ENCODE data around the gene ARHGAP22.

Gene ARHGAP22

DNA sequence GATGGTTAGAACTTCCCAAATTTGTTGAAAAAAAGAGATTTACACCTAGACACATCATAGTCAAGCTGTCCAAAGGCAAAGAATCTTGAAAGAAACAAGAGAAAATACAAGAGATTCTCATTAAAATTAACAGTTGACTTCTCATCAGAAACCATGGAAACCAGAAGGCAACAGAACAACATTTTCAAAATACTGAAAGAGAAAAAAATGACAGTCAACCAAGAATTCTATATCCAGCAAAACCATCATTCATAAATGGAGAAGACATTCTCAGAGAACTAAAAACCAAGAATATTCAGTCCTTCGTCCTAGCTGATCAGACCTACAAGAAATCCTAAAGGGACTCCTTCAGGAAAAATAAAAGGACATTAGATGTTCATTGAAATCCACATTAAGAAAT, 90.6 kb downstream of the ARHGAP22 start:
- H3K27me3 ChIP-seq, result no peaks in the 10 kb centered on the region
- no peak overlapping the region for H3K27ac ChIP-seq
- no peak for DNase-seq
- H3K4me3 ChIP-seq, result no peak overlapping the region
- H3K9me3 ChIP-seq, result peaks cover 0 to 8% (median 3%) of the 10 kb centered on the region in 3 donors
- no peaks in the 10 kb centered on the region for H3K36me3 ChIP-seq
- TF ChIP-seq, protein P1, sequence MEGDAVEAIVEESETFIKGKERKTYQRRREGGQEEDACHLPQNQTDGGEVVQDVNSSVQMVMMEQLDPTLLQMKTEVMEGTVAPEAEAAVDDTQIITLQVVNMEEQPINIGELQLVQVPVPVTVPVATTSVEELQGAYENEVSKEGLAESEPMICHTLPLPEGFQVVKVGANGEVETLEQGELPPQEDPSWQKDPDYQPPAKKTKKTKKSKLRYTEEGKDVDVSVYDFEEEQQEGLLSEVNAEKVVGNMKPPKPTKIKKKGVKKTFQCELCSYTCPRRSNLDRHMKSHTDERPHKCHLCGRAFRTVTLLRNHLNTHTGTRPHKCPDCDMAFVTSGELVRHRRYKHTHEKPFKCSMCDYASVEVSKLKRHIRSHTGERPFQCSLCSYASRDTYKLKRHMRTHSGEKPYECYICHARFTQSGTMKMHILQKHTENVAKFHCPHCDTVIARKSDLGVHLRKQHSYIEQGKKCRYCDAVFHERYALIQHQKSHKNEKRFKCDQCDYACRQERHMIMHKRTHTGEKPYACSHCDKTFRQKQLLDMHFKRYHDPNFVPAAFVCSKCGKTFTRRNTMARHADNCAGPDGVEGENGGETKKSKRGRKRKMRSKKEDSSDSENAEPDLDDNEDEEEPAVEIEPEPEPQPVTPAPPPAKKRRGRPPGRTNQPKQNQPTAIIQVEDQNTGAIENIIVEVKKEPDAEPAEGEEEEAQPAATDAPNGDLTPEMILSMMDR (IDR thresholded peaks at IDR 0.05), result no peak
- intact Hi-C loops (cut with DNase I; ENCODE audit: low total_unique reads), result no loop called here
- no peaks in the 10 kb centered on the region for H3K4me1 ChIP-seq

DNA sequence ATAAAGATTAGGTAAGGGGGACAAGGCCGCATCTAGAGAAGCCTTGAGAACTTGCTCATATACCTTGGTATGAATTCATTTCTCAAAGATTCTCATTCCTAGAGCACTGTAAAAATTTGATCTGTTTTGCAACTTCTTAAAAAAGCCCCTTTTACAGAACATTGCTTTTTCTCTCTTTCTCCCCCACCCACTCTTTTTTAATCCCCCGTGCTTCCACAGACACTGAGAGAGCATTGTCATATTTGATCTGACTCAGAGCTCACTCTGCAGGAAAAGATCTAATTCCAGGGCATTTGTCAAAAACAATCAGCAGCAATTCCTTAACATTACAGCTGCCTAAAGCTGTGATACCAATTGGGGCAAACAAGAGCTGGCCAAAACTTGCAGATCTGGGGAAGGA, 92.0 kb downstream of the ARHGAP22 start:
- Histone ChIP-seq H3K36me3 (no peaks in the 10 kb centered on the region), H3K9me3 (peaks cover 0 to 8% (median 3%) of the 10 kb centered on the region in 3 donors), H3K27me3 (no peaks in the 10 kb centered on the region), H3K27ac (no peak overlapping the region), H3K4me1 (no peaks in the 10 kb centered on the region), H3K4me3 (no peak overlapping the region)
- TF ChIP-seq, protein P1 (IDR thresholded peaks at IDR 0.05), result no peak
- intact Hi-C loops (cut with DNase I; ENCODE audit: low total_unique reads), result no loop called here
- no peak for DNase-seq

DNA sequence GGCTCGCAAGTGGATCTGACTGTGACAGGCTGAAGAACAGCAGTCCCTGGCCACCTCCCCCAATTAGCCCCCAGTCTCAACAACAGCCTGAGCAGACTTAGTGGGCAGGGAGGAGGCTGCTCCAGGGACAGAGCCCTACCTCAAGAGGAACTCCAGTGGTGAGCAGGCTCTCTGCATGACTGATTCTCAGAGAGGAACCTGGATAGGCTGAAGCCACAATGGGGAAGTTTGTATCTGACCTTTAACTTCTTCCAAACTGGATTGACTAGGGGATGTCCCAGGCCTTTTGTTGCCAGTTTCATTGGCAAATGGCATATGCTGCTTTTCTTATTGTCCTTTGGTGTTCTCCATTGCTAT, 93.0 kb downstream of the ARHGAP22 start:
- H3K9me3 ChIP-seq, result peaks cover 0 to 8% (median 3%) of the 10 kb centered on the region in 3 donors
- no peak overlapping the region for H3K27ac ChIP-seq
- H3K36me3 ChIP-seq, result no peaks in the 10 kb centered on the region
- intact Hi-C loops (cut with DNase I; ENCODE audit: low total_unique reads), result no loop called here
- H3K4me1 ChIP-seq, result no peaks in the 10 kb centered on the region
- TF ChIP-seq, protein P1 (IDR thresholded peaks at IDR 0.05), result no peak
- H3K27me3 ChIP-seq, result no peaks in the 10 kb centered on the region
- H3K4me3 ChIP-seq, result no peak overlapping the region
- no peak for DNase-seq

DNA sequence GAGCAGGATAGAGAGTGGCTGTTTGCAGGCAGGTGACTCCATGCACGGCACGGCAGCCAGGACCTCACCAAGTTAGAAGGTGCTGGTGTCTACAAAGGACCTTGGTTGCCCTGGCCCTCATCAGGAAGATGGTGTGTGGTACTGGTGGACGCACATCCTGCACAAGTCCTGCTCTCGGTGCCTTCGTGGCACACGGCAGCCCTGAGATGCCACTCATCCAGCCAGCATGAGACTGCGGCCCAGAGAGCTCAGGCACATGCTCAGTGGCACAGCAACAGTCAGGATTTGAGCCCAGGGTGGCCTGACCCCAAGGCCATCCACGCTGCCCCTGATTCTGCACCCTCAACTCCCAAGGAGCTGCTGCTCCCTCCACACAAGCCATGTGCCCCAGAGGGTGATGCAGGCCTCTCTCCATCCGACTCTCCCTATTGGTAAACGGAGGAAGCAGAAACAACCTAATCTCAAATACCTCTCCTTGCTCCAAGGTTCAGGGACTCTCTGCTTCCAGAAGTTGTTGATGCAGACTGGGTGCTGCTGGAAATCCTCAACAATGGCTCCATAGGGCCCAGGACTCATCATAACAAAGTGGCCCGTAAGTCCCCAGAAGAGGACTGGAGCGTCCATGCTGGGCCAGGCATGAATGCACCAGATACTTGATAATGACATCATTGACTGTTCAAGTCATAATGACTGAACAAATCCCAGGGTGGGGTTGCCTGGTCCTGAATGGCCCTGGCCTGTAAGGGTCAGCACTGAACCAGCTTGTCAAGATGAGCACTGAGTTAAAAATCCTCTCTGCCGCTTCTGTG, 93.6 kb downstream of the ARHGAP22 start:
- TF ChIP-seq, protein P1 (IDR thresholded peaks at IDR 0.05), result no peak
- intact Hi-C loops (cut with DNase I; ENCODE audit: low total_unique reads), result no loop called here
- Histone ChIP-seq H3K27me3 (no peaks in the 10 kb centered on the region), H3K9me3 (peaks cover 0 to 8% (median 3%) of the 10 kb centered on the region in 3 donors), H3K4me3 (no peak overlapping the region), H3K36me3 (no peaks in the 10 kb centered on the region), H3K4me1 (no peaks in the 10 kb centered on the region), H3K27ac (no peak overlapping the region)
- DNase-seq, result no peak

DNA sequence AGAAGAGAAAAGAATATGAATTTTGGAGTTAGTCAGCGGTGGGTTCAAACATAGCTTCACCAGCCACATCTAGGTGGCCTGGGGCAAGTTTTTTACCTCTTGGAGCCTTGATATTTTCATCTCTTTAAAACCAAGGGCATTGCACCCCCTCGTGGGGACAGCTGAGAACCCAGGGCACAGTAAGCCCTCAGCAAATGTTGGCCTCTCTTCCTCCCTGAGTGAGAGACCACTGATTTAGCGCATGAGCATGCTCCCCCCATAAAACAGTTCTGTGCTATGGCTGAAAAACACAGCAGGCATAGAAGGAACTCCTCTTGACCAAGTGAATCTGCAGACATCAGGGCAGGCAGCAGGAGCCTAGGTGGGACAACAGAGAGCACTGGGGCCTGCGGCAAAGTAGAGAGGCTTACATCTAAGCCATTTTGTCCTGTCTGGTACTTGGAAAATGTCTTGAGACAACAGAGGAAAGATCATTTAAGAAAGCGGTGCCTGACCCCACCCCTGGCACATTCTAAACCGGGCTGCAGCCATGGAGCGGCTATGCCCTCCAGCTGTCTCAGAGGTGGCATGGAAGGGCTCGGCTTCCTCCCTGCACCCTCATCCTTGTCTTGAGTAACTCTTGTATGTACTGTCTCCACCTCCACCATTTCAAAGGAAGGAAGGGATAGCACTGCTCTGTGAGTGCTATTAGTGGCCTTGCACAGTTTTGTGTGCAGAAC, 94.7 kb downstream of the ARHGAP22 start:
- Histone ChIP-seq H3K36me3 (no peaks in the 10 kb centered on the region), H3K4me3 (no peak overlapping the region), H3K27me3 (no peaks in the 10 kb centered on the region), H3K4me1 (no peaks in the 10 kb centered on the region), H3K9me3 (peaks cover 0 to 8% (median 3%) of the 10 kb centered on the region in 3 donors), H3K27ac (no peak overlapping the region)
- DNase-seq, result no peak
- TF ChIP-seq, protein P1 (IDR thresholded peaks at IDR 0.05), result no peak
- intact Hi-C loops (cut with DNase I; ENCODE audit: low total_unique reads), result no loop called here
